ENCODE data around the gene SFXN5.

SFXN5 gene

DNA sequence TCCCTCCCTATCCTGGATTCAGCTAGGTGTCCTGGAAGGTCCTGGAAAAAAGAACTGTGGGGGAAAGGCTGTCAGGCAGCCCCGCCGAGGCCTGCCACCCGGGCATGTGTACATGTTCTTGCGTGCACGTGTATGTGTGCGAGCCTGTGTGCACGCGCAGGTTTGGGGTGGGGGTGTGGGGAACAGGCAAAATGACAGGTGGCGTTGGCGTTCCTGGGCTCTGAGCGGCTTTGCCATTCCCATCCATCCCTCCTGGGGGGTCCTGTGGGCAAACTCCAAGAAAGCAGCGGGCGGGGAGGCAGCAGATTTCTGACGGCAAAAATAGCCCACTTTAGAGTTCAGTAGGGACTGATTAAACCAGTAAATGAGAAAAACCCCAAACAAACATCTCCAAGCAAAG lies 118.6 kb downstream of the SFXN5 start:
- no peak for TF ChIP-seq CTCF (IDR thresholded peaks at IDR 0.05; ENCODE audit: control extremely low read depth, extremely low read depth, low read depth, missing control alignments)
- ChIA-PET POLR2A (no interaction called here), CTCF (interaction anchor here (1.0 to 2.2 kb wide), 2 partner anchors 21 to 60 kb away, joined by 4 to 11 read pairs; no protein-coding TSS in a partner anchor)
- no peak for DNase-seq (ENCODE audit: extremely low spot score)

GRCh38 chr2:72952110-72952823 lies 119.2 kb downstream of the SFXN5 start:
- CTCF ChIA-PET, result interaction anchor here (1.1 to 1.5 kb wide), 3 partner anchors 11 to 40 kb away, joined by 3 to 7 read pairs (median 5); no protein-coding TSS in a partner anchor
- no peak for DNase-seq (ENCODE audit: extremely low spot score)
- TF ChIP-seq CTCF (IDR thresholded peaks at IDR 0.05; ENCODE audit: control extremely low read depth, extremely low read depth, low read depth, missing control alignments), result no peak
- POLR2A ChIA-PET, result no interaction called here

GRCh38 chr2:72951303-72952095 lies 120.0 kb downstream of the SFXN5 start:
- TF ChIP-seq CTCF (IDR thresholded peaks at IDR 0.05; ENCODE audit: control extremely low read depth, extremely low read depth, low read depth, missing control alignments), result no peak
- ChIA-PET POLR2A (no interaction called here), CTCF (interaction anchor here (1.1 to 1.5 kb wide), 3 partner anchors 10 to 41 kb away, joined by 3 to 7 read pairs (median 5); no protein-coding TSS in a partner anchor)
- no peak for DNase-seq (ENCODE audit: extremely low spot score)

- no peak for DNase-seq (ENCODE audit: extremely low spot score)
- CTCF ChIA-PET, result interaction anchor here (1.2 to 1.5 kb wide), 2 partner anchors 10 to 262 kb away, joined by 3 to 5 read pairs; no protein-coding TSS in a partner anchor
- POLR2A ChIA-PET, result no interaction called here
- no peak for TF ChIP-seq CTCF (IDR thresholded peaks at IDR 0.05; ENCODE audit: control extremely low read depth, extremely low read depth, low read depth, missing control alignments)
These were observed 120.8 kb downstream of the SFXN5 start for GRCh38 chr2:72950558-72951255.

DNA sequence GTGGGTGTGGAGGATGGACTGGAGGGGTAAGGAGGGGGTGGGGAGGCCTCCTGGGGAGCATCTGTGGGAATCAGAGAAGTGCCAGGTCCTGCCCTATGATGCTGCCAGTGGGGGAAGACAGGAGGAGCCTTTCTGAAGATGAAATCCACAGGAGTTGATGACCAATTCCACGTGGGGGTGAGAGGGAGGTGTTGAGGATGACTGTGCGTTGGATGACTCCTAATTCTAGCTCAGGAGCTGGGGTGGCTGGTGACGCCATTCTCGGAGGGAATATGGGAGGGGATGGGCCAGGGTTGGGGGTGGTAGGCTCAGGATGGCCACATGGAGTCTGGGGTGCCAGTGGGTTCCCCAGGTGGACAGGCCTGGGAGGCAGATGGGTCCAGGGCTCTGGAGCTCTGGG lies 121.9 kb downstream of the SFXN5 start:
- ChIA-PET CTCF (interaction anchor here (1.5 to 2.0 kb wide), 2 partner anchors 56 to 228 kb away, joined by 3 to 7 read pairs; no protein-coding TSS in a partner anchor), POLR2A (no interaction called here)
- DNase-seq (ENCODE audit: extremely low spot score), result no peak
- TF ChIP-seq CTCF (IDR thresholded peaks at IDR 0.05; ENCODE audit: control extremely low read depth, extremely low read depth, low read depth, missing control alignments), result no peak

DNA sequence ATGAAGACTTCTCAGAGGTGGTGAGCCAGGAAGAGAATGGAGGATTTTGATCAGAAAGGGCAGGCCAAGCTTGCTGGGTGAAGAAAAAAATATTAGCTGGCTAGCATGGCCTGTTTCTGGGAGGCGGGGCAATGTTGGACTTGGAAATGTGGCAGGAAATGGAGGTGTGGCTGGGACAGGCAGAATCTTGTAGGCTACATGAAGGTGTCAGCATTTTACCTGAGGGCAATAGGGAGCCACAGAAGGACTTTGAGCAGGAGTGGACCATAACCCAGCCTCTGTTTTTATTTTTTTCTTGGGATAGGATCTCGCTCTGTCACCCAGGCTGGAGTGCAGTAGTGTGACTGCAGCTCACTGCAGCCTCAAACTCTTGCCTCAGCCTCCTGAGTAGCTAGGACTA lies 122.5 kb downstream of the SFXN5 start:
- ChIA-PET CTCF (interaction anchor here (1.0 to 2.0 kb wide), 5 partner anchors 9 to 229 kb away, joined by 3 to 7 read pairs (median 4); no protein-coding TSS in a partner anchor), POLR2A (no interaction called here)
- DNase-seq (ENCODE audit: extremely low spot score), result no peak
- TF ChIP-seq CTCF (IDR thresholded peaks at IDR 0.05; ENCODE audit: control extremely low read depth, extremely low read depth, low read depth, missing control alignments), result no peak
